Measurements from ENCODE around the gene OCA2. TPM values are rescaled to one million over a fixed set of nuclear protein-coding genes. Genes with fewer than 3 reads are reported as not detected.

OCA2 gene
- total and polyA plus RNA-seq, 7 donors = 0.36 to 0.41 TPM; not detected in 5

DNA sequence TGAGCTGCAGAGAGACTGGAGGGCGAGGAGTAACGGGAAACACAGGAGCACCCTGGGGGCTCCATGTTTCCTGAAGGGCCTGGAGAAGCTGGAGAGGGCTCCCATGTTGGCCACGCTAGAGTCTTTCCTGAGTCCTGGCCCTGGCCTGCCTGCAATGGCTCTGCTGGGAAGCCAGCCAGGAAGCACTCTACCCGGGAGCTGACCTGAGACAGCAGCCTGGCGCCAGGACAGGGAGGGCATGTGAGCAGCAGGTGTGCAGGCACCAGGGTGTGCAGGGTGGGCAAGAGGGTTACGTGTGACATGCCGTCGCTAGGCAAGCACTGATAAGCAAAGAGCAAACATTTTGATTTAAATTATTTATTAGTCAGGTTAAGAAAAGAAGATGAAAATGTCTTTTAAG lies 301.4 kb downstream of the OCA2 start:
- Histone ChIP-seq H3K27ac (no peak overlapping the region), H3K9me3 (peaks cover 0 to 2% (median 0%) of the 10 kb centered on the region in 4 donors), H3K4me1 (no peaks in the 10 kb centered on the region), H3K4me3 (no peak overlapping the region), H3K27me3 (no peaks in the 10 kb centered on the region), H3K36me3 (no peaks in the 10 kb centered on the region)
- intact Hi-C loops (cut with DNase I) = no loop called here
- DNase-seq = no peak
- TF ChIP-seq POLR2A (IDR thresholded peaks at IDR 0.05) (no peak), POLR2AphosphoS5 (IDR thresholded peaks at IDR 0.05) (no peak), CTCF (IDR thresholded peaks at IDR 0.05) (no peak), EP300 (IDR thresholded peaks at IDR 0.05) (no peak)
- WGBS, 2 donors = 84 to 85% methylated on average over 8 of the region's 8 CpGs

DNA sequence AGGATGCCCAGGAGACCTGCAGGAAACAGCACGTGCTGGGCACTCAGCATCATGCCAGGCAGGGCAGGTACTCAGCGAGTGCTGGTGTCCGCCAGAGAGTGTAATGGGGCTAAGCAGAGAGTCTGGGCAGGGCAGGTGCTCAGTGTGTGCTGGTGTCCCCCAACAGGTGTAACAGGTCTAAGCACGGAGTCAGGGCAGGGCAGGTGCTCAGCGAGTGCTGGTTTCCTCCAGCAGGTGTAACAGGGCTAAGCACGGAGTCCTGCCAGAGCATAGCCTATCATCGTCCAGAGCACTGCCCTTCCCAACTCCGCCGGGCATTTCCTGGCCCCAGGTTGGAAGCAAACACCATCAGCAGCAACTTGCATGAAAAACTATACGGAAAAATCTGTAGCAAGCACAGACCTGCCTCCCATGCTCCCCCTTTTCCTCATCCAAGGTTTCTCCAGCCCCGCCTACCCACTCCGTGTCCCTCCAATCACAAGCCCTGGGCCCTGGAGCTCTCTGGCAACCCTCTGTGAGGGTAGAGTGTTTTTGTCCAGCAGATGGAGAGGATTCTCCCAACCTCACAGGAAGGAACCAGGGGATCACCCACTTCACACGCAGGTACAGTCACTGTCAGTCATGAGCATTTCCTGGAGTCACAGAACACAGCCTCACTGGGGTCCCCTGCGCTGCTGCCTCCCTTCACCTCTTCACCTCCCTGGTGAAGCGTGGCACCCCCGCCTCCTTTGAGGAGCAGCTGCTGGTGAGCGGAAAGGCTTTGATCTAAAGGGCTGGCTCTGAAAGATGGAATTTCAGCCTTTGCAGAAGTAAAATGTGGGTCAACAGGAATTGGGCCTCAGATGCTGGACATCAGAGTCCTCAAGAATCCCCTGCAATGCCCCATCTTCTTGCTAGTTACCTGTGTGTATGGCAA lies 302.5 kb downstream of the OCA2 start:
- 75 to 81% methylated on average over 17 of the region's 17 CpGs for WGBS, 2 donors
- no peak for TF ChIP-seq EP300 (IDR thresholded peaks at IDR 0.05)
- no peak for TF ChIP-seq POLR2A (IDR thresholded peaks at IDR 0.05)
- TF ChIP-seq CTCF (IDR thresholded peaks at IDR 0.05) = no peak
- TF ChIP-seq POLR2AphosphoS5 (IDR thresholded peaks at IDR 0.05) = no peak
- intact Hi-C loops (cut with DNase I) = no loop called here

DNA sequence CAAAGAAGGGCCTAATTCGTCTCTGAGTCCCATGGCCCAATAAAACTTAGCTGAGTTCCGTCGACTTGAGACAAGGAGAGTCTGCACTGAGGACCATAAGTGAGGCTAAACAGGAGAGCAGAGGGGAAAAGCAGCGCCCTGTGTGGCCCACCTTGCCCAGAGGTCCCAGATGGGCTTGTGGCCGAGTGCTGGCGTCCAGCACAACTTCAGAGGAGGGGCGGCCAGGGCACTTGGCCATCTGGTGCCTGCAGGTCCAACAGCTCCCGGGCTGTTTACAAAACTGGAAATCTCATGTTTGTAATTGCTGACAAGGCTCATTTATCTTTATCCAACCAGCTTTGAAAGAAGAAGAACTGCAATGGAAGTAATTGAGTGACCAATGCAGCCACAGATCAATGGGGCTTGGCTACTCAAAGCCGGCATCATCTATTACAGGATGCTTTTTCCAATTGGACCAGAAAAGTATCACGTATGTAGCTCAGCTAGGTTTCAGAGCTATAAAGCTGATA lies 306.3 kb downstream of the OCA2 start:
- H3K4me3 ChIP-seq = no peak overlapping the region
- no peaks in the 10 kb centered on the region for H3K27me3 ChIP-seq
- H3K27ac ChIP-seq = no peak overlapping the region
- 64 to 69% methylated on average over 10 of the region's 10 CpGs for WGBS, 2 donors
- H3K36me3 ChIP-seq = no peaks in the 10 kb centered on the region
- TF ChIP-seq POLR2A (IDR thresholded peaks at IDR 0.05) (no peak), CTCF (IDR thresholded peaks at IDR 0.05) (no peak), POLR2AphosphoS5 (IDR thresholded peaks at IDR 0.05) (no peak), EP300 (IDR thresholded peaks at IDR 0.05) (no peak)
- no peaks in the 10 kb centered on the region for H3K9me3 ChIP-seq
- DNase-seq = no peak
- intact Hi-C loops (cut with DNase I) = no loop called here
- no peaks in the 10 kb centered on the region for H3K4me1 ChIP-seq

More for the DNA sequence above, 302.5 kb downstream of the OCA2 start:
- H3K27me3 ChIP-seq = no peaks in the 10 kb centered on the region
- H3K36me3 ChIP-seq = no peaks in the 10 kb centered on the region
- H3K27ac ChIP-seq = no peak overlapping the region
- H3K4me3 ChIP-seq = no peak overlapping the region
- no peaks in the 10 kb centered on the region for H3K9me3 ChIP-seq
- no peaks in the 10 kb centered on the region for H3K4me1 ChIP-seq
- DNase-seq = no peak

GRCh38 chr15:27790270-27790669 lies 308.8 kb downstream of the OCA2 start:
- H3K36me3 ChIP-seq = no peaks in the 10 kb centered on the region

More at GRCh38 chr15:27790270-27790669, 308.8 kb downstream of the OCA2 start:
- DNase-seq = no peak
- Histone ChIP-seq H3K9me3 (no peaks in the 10 kb centered on the region), H3K27ac (no peak overlapping the region), H3K4me1 (no peaks in the 10 kb centered on the region), H3K4me3 (no peak overlapping the region), H3K27me3 (no peaks in the 10 kb centered on the region)
- WGBS, 2 donors = 16 to 41% methylated on average over 1 of the region's 1 CpG
- TF ChIP-seq EP300 (IDR thresholded peaks at IDR 0.05) = no peak
- no peak for TF ChIP-seq POLR2AphosphoS5 (IDR thresholded peaks at IDR 0.05)
- no peak for TF ChIP-seq POLR2A (IDR thresholded peaks at IDR 0.05)
- TF ChIP-seq CTCF (IDR thresholded peaks at IDR 0.05) = no peak
- intact Hi-C loops (cut with DNase I) = no loop called here
